Activated naive CD4-positive, alpha-beta T cell treated with anti-CD3 and anti-CD28 coated beads, Interleukin-2, amount 50 U/mL, for 72 hours (primary cell): Measurements from ENCODE around the gene CBLB. TPM values are rescaled to one million over a fixed set of nuclear protein-coding genes. Genes with fewer than 3 reads are reported as not detected.
A peak's percentile ranks its signal among the peaks of the same experiment; 100 is the strongest.
"Not testable (repeated sequence)": the region's sequence is repeated elsewhere in the genome, so short reads cannot be mapped to it uniquely, and the experiment has no call there.

ENCODE experiments used
- ATAC-seq, 2 donors: fragments of 150-1000 bp; cut with Tn5 transposase; 2 replicates each; pipeline ENCODE4 v1.10.0; 2021; ENCODE audit warnings: mild to moderate bottlenecking in 2 of 2, moderate library complexity in 2 of 2
- DNase-seq, 2 donors: peaks; one replicate each; pipeline ENCODE4 v3.0.0; 2021 to 2022; ENCODE audit warnings: low spot score in 2 of 2
- H3K27ac Mint-ChIP-seq, 2 donors: one replicate each; pipeline ENCODE4 v1.8.0; 2022; ENCODE audit warnings: mild to moderate bottlenecking in 2 of 2, mixed read lengths in 2 of 2
- H3K36me3 Mint-ChIP-seq, 2 donors: one replicate each; pipeline ENCODE4 v1.8.0; 2022; ENCODE audit warnings: mixed read lengths in 2 of 2
- H3K9me3 Mint-ChIP-seq, 2 donors: one replicate each; pipeline ENCODE4 v1.8.0; 2022; ENCODE audit warnings: mixed read lengths in 2 of 2
- total RNA-seq, 2 donors: library from RNA; stranded (reverse); gene quantifications; one replicate each; pipeline ENCODE4 v1.2.3, GENCODE V29; 2022

The CBLB gene
- total RNA-seq, 2 donors from 2014 or later, result 81.3 to 107 TPM

DNA sequence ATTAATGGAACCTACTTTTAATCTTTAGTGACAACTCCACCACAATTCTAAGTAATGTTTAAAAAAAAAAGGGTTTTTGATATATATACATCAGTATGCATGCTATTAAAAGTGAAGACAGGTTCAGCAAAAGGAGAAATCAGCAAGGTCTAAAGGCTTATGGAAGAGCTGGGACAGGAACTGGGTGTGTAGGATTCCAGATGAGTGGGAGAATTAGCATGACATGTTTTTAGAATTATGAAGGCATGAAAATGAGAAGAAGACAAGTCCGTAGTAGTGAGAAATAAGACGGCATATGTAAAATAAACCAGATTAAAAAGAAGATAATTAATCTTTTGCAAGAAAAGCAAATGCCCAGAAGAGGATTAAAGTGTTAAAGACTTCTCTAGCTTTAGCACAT is 52.0 kb downstream of the CBLB start:
- no peak for ATAC-seq
- H3K27ac Mint-ChIP-seq, result no peak overlapping the region
- DNase-seq, result no peak
- peaks cover 8 to 17% of the 10 kb centered on the region in 2 donors for H3K9me3 Mint-ChIP-seq
- H3K36me3 Mint-ChIP-seq, result peaks cover 38 to 67% of the 10 kb centered on the region in 2 donors

DNA sequence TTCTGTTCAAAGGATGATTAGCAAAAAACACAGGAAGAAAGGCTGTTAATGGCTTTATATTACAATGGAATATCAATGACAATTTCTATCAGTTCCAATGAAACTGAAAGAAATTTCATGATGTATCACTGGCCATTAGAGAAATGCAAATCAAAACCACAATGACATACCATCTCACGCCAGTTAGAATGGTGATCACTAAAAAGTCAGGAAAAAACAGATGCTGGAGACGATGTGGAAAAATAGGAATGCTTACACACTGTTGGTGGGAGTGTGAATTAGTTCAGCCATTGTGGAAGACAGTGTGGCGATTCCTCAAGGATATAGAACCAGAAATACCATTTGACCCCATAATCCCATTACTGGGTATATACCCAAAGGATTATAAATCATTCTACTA is 53.5 kb downstream of the CBLB start:
- H3K27ac Mint-ChIP-seq, ATAC-seq, DNase-seq: not testable (repeated sequence)
- H3K36me3 Mint-ChIP-seq, result peaks cover 30 to 61% of the 10 kb centered on the region in 2 donors
- H3K9me3 Mint-ChIP-seq, result peaks cover 8 to 17% of the 10 kb centered on the region in 2 donors

DNA sequence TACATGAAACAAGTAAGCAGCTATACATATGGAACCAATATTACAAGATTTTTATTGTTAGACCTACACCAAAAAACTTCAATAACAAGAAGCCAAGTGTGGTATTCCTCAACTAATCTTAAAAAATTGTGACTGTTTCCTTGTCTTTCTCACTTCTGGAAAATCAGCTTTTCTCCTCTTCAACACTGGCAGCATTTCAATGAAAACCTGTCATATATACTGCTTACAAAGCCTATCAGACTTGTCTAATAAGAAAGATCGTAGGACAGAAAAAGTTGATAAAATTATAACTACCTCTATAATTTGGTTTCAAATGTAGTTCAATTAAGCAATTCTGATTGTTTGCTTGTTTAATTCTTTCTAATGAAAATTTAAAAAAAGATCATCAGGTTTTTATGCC is 55.1 kb downstream of the CBLB start:
- Mint-ChIP-seq H3K27ac (no peak overlapping the region), H3K36me3 (peaks cover 25 to 50% of the 10 kb centered on the region in 2 donors), H3K9me3 (peaks cover 8 to 17% of the 10 kb centered on the region in 2 donors)
- DNase-seq (no peak), ATAC-seq (no peak)

DNA sequence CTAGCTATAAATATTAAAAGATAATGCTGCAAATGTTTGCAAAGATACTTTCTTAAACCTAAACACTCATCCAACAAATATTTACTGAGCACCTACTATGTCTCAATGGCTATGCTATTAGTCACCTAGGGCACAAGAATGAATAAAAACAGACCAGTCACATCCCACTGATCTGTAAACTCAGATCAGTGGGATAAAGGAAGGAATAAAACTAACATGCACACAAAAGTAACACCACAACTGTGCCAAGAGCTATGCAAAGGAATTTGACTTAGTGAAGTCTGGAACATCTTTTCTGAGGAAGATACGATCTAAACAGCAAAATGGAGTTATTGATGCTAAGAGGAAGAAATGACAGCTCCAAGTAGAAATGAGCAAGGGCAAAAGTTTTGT is 56.6 kb downstream of the CBLB start:
- peak overlapping the region; percentile 22 to 68 for H3K27ac Mint-ChIP-seq
- peak in 1 of 2 donors; percentile 13 for ATAC-seq
- H3K36me3 Mint-ChIP-seq, result peaks cover 22 to 47% of the 10 kb centered on the region in 2 donors
- H3K9me3 Mint-ChIP-seq, result peaks cover 6 to 16% of the 10 kb centered on the region in 2 donors
- DNase-seq, result no peak

DNA sequence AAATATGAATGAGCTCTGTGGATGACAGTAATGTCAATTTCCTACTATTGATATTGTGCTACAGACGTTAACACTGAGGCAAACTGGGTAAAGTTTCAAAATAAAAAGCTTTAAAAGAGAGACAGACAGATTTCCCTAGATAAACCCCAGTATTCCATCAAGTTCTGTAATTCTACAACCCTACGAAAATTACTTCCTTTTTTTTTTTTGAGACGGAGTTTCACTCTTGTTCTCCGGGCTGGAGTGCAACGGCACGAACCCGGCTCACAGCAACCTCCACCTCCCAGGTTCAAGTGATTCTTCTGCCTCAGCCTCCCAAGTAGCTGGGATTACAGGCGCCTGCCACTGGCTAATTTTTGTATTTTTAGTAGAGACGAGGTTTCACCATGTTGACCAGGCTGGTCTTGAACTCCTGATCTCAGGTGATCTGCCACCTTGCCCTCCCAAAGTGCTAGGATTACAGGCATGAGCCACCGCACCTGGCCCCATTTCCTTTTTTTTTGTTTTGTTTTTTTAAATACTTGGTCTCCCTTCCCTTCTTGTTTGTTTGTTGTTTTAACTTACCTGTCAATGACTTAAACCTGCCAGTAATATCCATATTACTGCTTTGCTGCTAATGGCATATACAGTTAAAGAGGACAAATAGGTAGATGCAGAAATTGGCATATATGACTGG is 57.2 kb downstream of the CBLB start:
- DNase-seq (no peak), ATAC-seq (no peak)
- Mint-ChIP-seq H3K36me3 (peaks cover 17 to 42% of the 10 kb centered on the region in 2 donors), H3K9me3 (peaks cover 3 to 11% of the 10 kb centered on the region in 2 donors), H3K27ac (peak overlapping the region; percentile 22 to 68)

DNA sequence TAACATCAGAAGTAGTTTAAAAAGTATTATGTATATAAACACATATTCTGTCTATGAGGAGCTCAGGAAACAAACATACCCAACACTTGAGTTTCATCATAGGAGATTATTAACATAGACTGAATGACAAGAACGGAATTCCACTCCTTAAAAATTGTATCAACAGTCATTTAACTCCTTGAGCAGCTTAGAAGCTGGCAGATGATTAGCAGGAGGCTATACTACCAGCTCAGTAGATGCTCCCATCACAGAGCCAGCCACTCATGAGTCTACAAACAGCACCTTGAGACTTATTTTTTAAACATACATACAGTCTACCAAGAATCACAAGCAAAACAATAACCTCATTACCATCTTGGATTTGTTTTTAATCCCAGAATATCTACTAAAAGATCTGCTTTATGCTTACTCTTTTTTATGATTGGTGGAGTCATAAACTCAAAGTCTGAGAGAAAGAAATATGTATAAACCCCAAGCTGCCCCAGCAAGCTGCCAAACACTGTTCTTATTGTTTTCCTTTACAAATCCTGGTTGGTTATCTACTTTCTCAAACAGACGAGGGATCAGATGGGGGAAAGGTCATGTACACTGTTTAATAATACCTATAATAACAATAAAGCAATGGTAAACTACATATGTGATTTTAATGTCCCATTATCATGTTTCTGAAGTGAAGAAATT is 59.5 kb downstream of the CBLB start:
- peaks cover 24 to 37% of the 10 kb centered on the region in 2 donors for H3K36me3 Mint-ChIP-seq

DNA sequence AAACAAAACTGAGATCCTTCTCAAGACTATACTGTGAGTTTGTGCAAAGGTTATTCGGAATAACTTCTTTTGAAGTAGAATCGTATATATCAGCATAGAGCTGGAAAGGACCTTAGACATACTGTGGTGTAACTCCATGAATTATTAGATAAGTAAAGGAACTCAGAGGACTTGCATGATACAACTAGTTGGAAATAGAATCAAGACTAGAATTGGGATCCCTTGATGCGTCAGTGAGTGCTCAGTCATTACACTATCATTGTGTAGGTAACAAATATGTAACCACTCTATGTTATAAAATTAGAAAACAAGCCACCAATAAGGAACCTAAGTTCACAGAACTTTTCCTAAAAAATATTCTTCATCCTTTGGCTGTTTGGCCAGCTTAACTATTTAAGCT is 61.1 kb downstream of the CBLB start:
- ATAC-seq (no peak), DNase-seq (no peak)
- H3K9me3 Mint-ChIP-seq, result peaks cover 3 to 10% of the 10 kb centered on the region in 2 donors
- H3K36me3 Mint-ChIP-seq, result peaks cover 24 to 38% of the 10 kb centered on the region in 2 donors
- H3K27ac Mint-ChIP-seq, result no peak overlapping the region

More for the DNA sequence above, 59.5 kb downstream of the CBLB start:
- Mint-ChIP-seq H3K27ac (peak overlapping the region in 1 of 2 donors; percentile 42), H3K9me3 (peaks cover 3 to 10% of the 10 kb centered on the region in 2 donors)
- ATAC-seq, result no peak
- no peak for DNase-seq

DNA sequence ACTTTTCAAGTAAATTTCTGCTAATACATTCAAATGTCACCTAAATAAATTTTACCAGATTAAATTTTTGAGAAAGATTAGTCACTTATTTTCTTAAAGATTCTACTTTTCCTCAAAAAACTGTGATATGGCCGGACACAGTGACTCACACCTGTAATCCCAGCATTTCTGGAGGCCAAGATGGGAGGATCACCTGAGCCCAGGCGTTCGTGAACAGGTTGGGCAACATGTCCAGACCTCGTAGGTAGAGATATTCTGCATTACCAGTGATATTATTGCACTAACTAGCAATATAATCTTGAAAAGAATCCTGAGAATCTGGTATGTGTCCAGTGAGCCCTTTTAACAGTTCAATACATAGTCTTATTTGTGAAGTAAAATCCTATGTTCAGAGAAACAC is 61.7 kb downstream of the CBLB start:
- H3K36me3 Mint-ChIP-seq, result peaks cover 22 to 33% of the 10 kb centered on the region in 2 donors
- no peak overlapping the region for H3K27ac Mint-ChIP-seq
- DNase-seq, result no peak
- ATAC-seq, result no peak
- peaks cover 3 to 10% of the 10 kb centered on the region in 2 donors for H3K9me3 Mint-ChIP-seq

DNA sequence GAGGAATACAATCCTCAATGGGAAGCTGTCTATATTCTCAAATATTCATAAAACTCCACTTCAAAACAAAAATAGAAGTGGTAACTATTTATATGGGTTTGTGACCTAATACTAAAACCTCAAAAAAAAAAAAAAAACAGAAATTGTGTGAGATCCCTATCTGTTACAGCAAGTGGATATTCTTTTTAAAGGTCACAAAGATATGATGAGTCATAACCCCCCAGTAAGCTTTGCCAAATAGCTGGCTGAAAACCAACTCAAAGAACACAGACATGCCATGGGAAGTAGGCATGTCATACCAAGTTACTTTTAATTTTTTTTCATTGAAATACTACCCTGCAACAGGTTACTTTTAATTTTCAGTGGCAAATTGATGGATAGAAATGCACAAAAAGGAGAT is 62.5 kb downstream of the CBLB start:
- peaks cover 3 to 10% of the 10 kb centered on the region in 2 donors for H3K9me3 Mint-ChIP-seq
- no peak for DNase-seq
- H3K27ac Mint-ChIP-seq, result peak overlapping the region; percentile 79 to 80
- ATAC-seq, result peak; percentile 76 to 83
- H3K36me3 Mint-ChIP-seq, result peaks cover 19 to 25% of the 10 kb centered on the region in 2 donors

DNA sequence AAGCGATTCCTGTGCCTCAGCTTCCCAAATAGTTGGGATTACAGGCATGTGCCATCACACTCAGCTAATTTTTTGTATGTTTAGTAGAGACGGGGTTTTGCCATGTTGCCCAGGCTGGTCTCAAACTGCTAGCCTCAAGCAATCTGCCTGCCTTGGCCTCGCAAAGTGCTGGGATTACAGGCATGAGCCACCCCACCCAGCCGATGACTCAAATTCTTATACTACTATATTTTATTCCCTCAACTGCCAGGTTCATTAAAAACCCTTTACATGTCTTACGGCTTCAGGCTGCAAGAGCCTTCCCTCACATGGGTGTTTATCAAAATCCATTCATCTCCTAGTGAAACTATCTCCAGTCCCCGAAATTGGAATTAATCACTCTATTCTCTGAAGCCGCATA is 63.4 kb downstream of the CBLB start:
- peak overlapping the region in 1 of 2 donors; percentile 79 for H3K27ac Mint-ChIP-seq
- peaks cover 19 to 23% of the 10 kb centered on the region in 2 donors for H3K36me3 Mint-ChIP-seq
- ATAC-seq (no peak), DNase-seq (no peak)
- H3K9me3 Mint-ChIP-seq, result peaks cover 3 to 10% of the 10 kb centered on the region in 2 donors

DNA sequence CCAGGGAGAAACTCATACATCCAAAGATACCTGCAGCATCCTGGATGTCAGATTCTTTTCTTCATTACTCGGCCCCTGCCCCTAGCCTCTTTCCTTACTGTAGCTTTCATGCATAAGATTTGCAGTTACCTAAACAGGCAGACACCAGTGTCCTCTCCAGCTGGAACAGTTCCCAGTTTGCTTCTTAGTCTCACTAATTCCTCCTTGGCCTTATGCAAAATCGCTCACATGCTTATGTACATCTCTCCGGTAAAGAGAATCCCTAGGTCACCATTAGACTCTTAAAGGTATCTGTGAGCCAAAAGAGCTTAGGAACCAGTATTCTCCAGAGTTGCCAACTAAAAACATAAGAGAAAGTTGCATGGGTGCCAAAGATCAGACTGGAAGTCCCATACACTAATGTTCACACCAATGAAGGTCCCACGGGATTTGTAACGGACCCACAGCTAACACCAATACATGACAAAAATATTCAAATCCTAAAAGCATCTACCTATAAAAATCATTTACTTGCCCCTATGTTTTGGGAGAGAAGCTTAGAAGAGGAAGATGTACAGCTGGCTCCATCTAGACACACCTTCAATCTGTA is 66.6 kb downstream of the CBLB start:
- peaks cover 21 to 42% of the 10 kb centered on the region in 2 donors for H3K36me3 Mint-ChIP-seq
- ATAC-seq (no peak), DNase-seq (no peak)
- peaks cover 5 to 10% of the 10 kb centered on the region in 2 donors for H3K9me3 Mint-ChIP-seq
- H3K27ac Mint-ChIP-seq, result peak overlapping the region; percentile 86 to 88

DNA sequence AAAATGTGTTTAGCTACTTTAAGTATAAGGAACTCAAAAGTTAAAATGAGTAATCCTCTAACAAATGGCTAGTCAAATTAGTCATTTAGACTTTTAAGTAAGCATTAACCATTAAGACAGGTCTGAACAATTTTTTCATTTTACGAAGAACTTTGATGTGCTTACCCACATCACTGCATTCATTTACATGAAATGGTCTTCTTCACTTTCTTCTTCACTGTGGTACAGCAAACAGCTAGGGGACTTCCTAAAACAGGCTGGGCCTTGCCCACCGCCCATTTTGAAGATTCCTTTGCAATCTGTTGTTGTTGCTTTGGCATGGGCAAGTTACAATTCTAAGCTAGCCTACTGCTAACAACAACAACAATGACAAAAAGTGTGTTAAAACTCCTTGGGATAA is 67.4 kb downstream of the CBLB start:
- no peak for DNase-seq
- H3K36me3 Mint-ChIP-seq, result peaks cover 28 to 50% of the 10 kb centered on the region in 2 donors
- H3K9me3 Mint-ChIP-seq, result peaks cover 7 to 11% of the 10 kb centered on the region in 2 donors
- ATAC-seq, result peak; percentile 74 to 90
- H3K27ac Mint-ChIP-seq, result peak overlapping the region; percentile 86 to 88

DNA sequence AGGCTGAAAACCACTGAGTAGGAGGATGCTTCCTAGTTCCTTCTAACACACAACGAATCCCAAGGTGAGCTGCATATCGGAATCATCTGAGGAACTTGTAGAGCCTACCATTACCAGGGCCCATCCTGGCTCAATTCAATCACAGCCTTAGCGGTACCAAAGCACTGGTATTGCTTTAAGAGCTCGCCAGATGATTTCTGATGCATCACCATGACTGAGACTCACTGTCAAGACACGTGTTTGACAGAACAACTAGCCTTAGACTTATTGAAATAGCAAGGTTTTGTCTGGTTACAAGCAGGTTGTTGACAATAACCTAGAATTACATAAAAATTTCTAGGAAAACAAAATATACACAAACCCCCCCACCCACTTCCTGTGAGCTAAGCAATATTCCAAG is 68.5 kb downstream of the CBLB start:
- Mint-ChIP-seq H3K36me3 (peaks cover 17 to 51% of the 10 kb centered on the region in 2 donors), H3K9me3 (peaks cover 7 to 10% of the 10 kb centered on the region in 2 donors), H3K27ac (peak overlapping the region in 1 of 2 donors; percentile 71)
- no peak for DNase-seq
- no peak for ATAC-seq

DNA sequence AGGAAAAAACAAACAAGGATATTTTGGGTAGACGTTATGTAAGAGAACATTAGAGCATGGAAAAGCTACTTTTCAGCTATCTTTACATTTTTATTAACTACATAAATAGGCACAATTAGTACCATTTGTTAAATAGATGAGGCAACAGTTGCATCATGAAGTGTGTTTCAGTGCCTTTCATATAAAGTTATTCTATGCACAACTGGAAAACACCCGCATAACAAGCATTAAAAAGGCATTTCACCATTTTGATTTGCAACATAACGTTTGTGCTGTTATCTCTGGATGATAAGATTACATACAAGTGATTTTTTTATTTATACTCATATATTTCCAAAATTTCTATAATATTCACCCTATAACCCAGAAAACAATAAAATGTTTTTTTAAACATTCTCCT is 69.5 kb downstream of the CBLB start:
- DNase-seq, result no peak
- Mint-ChIP-seq H3K27ac (no peak overlapping the region), H3K9me3 (peaks cover 4% of the 10 kb centered on the region in 2 donors), H3K36me3 (peaks cover 10 to 42% of the 10 kb centered on the region in 2 donors)
- ATAC-seq, result no peak

DNA sequence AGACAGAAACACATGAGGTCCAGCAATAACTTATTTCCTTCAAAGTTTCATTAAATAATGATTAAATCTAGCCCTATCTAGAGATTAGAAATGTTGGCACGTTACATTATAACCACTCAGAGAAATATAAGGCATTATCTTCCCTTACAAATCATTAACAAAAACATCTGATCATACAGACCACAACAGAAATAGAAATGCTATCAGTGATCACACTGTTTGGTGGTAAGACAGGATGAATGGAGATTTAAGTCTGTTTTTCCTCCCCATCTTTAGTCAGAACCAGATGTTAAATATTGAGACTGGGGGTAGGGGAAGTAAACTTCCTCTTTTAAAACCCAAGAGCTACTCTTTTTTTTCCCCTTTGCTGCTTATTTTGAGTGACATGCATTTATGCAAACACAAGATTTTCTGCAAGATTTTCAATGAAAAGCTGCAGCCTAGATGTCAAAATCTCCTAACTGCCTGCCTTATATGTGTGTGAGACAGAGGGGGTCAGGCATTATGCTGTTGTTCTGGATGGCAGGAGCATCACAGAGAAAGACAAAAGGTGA is 70.4 kb downstream of the CBLB start:
- H3K9me3 Mint-ChIP-seq, result peaks cover 4% of the 10 kb centered on the region in 2 donors
- ATAC-seq, result peak in 1 of 2 donors; percentile 35

DNA sequence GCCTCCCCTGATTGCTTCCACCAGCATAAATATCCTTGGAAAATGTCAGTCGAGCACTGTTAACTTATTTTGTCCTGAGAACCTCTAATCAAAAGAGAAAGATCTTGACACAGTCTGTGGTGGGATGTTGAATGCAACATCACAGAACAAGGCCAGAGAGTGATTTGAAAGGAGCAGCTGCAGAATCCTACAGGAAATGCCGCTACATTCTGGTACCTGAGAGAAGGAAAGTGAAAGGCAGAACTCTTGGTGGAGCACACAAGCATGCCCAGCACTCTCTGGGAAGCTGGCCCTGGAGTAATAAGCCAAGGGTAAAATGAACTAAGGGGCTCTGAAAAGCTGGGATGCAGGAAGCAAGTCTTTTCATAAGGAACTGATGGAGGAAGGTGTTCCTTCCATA is 75.8 kb downstream of the CBLB start:
- ATAC-seq (no peak), DNase-seq (no peak)
- Mint-ChIP-seq H3K27ac (peak overlapping the region; percentile 37 to 73), H3K9me3 (peaks cover 4% of the 10 kb centered on the region in 2 donors), H3K36me3 (peaks cover 22 to 50% of the 10 kb centered on the region in 2 donors)

More for the DNA sequence above, 70.4 kb downstream of the CBLB start:
- Mint-ChIP-seq H3K36me3 (peaks cover 10 to 43% of the 10 kb centered on the region in 2 donors), H3K27ac (peak overlapping the region; percentile 53 to 61)
- DNase-seq, result no peak
